A673 (cell line): ENCODE results near the gene TIFAB. TPM values are rescaled to one million over a fixed set of nuclear protein-coding genes. Genes with fewer than 3 reads are reported as not detected.

Source experiments
- BruUV-seq: library from RNA; stranded (reverse); fragments of 400-500 nt; replicated peaks from 2 replicates; lab custom pipeline; 2021; lab: Mats Ljungman, UMichigan
- CTCF ChIA-PET: fragments of 300-600 bp; sonication (Branson Sonifier 250); formaldehyde crosslinking; loops from one replicate; lab custom pipeline; 2022; ENCODE audit warnings: antibody characterized with exemption; lab: Charles Lee
- POLR2A ChIA-PET: fragments of 300-600 bp; sonication (Branson Sonifier 250); formaldehyde crosslinking; loops from one replicate; lab custom pipeline; 2022; ENCODE audit warnings: antibody characterized with exemption; ENCODE audit not compliant: low non-redundant PET; lab: Charles Lee
- DNase-seq: peaks from one replicate; pipeline ENCODE4 v3.0.0-alpha.2; 2015; ENCODE audit warnings: low spot score
- H3K27ac ChIP-seq: fragments of 200-600 bp; sonication (generic); 2 replicates; pipeline ENCODE4 v1.5.1; 2016; ENCODE audit warnings: mixed run types, low read depth, mild to moderate bottlenecking, mixed read lengths, antibody characterized with exemption, low read length; ENCODE audit not compliant: poor library complexity, severe bottlenecking
- H3K27me3 ChIP-seq: fragments of 200-600 bp; sonication (generic); replicated peaks from 2 replicates; pipeline ENCODE4 v1.6.1; 2017; ENCODE audit warnings: mixed run types, low read depth, mild to moderate bottlenecking, mixed read lengths, antibody characterized with exemption, low read length; ENCODE audit not compliant: insufficient read depth, poor library complexity
- H3K36me3 ChIP-seq: fragments of 200-600 bp; sonication (generic); 2 replicates; pipeline ENCODE4 v1.6.1; 2016; ENCODE audit warnings: mixed run types, mild to moderate bottlenecking, mixed read lengths, antibody characterized with exemption, low read length; ENCODE audit not compliant: insufficient read depth, poor library complexity, severe bottlenecking
- H3K4me1 ChIP-seq: fragments of 200-600 bp; sonication (generic); 2 replicates; pipeline ENCODE4 v1.6.1; 2017; ENCODE audit warnings: mixed run types, mild to moderate bottlenecking, mixed read lengths, antibody characterized with exemption, low read length; ENCODE audit not compliant: insufficient read depth, poor library complexity, severe bottlenecking
- H3K4me3 ChIP-seq: fragments of 200-600 bp; sonication (generic); 2 replicates; pipeline ENCODE4 v1.5.1; 2016; ENCODE audit warnings: low read depth, mixed run types, mild to moderate bottlenecking, mixed read lengths, low read length; ENCODE audit not compliant: poor library complexity, severe bottlenecking
- H3K9me3 ChIP-seq: fragments of 200-600 bp; sonication (generic); 2 replicates; pipeline ENCODE4 v1.6.1; 2016; ENCODE audit warnings: mixed run types, low read depth, mild to moderate bottlenecking, mixed read lengths, antibody characterized with exemption, low read length; ENCODE audit not compliant: poor library complexity, severe bottlenecking
- EZH2 ChIP-seq: fragments of 200-600 bp; sonication (generic); IDR thresholded peaks from 2 replicates; pipeline ENCODE4 v1.6.1; 2017; ENCODE audit warnings: borderline replicate concordance, low read depth, mild to moderate bottlenecking, mixed read lengths, antibody characterized with exemption, low read length; ENCODE audit not compliant: poor library complexity, severe bottlenecking
- intact Hi-C: fragments of 100-400 bp; cut with micrococcal nuclease; formaldehyde crosslinking; loops from one replicate; pipeline ENCODE4 v1.10.0; 2022; ENCODE audit not compliant: unreplicated experiment
- total RNA-seq: library from RNA; stranded (reverse); gene quantifications from 2 replicates; pipeline ENCODE4 v1.2.3, GENCODE V29; 2021
- TF ChIP-seq, protein P1 (sequence below): fragments of 300-800, 200-600 bp; sonication (generic); conservative IDR thresholded peaks from 2 replicates; pipeline ENCODE4 v1.5.1; 2017; ENCODE audit warnings: low read depth, mild to moderate bottlenecking, antibody characterized with exemption, low read length, moderate library complexity, mixed read lengths

Gene TIFAB
- total RNA-seq, 1 experiment from 2014 or later: not detected

DNA sequence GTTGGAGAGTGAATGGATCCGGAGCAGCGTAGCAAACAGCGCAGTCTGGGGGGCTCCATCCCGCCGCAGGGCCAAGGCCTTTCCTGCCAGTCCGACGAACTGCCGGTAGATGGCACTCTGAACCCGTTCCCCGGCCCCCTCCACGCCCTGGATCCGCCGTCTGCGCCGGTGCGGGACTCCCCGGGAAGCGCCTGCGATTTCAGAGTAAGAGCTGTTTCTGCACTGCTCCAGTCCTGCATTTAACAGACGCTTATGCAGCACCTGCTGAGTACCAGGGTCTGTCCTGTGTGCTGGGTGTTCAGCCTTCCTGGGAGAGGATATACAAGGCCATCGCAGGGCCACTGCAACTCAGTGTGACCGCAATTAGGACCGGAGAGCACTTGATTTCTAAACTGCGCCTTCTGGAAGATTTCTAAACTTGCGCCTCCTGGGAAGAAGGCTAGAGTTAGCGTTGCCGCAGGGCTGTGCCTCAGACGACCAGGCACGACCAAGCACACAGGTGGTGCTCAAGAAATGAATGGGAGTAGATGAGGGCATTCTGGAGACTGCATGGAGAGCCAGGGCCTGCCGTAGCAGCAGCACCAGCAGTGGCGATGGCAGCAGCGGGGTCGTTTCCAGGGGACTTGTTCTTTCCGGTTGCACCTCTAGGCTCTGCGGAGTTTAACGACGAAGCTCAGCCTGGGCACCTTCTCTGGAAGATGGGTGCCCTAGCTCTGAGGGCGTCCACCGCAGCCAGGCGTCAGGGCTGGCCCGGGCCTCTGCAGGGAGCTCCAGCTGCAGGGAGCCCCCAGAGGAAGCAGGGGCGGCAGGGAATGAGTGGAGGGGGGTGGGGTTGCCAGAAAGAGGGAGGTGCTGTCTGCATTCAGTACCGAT lies 14.3 kb upstream of the TIFAB start:
- CTCF ChIA-PET: interaction anchor here (0.6 to 6.5 kb wide), 10 partner anchors 9 to 497 kb away, joined by 3 to 99 read pairs (median 4); no protein-coding TSS in a partner anchor
- no peak overlapping the region for H3K27ac ChIP-seq
- intact Hi-C loops: loop anchor here (1.0 kb wide), 1 partner anchor 85 kb away; no protein-coding TSS in a partner anchor
- H3K9me3 ChIP-seq: no peaks in the 10 kb centered on the region
- no TSS peak for BruUV-seq
- peak; percentile 83 for DNase-seq
- TF ChIP-seq, protein P1, sequence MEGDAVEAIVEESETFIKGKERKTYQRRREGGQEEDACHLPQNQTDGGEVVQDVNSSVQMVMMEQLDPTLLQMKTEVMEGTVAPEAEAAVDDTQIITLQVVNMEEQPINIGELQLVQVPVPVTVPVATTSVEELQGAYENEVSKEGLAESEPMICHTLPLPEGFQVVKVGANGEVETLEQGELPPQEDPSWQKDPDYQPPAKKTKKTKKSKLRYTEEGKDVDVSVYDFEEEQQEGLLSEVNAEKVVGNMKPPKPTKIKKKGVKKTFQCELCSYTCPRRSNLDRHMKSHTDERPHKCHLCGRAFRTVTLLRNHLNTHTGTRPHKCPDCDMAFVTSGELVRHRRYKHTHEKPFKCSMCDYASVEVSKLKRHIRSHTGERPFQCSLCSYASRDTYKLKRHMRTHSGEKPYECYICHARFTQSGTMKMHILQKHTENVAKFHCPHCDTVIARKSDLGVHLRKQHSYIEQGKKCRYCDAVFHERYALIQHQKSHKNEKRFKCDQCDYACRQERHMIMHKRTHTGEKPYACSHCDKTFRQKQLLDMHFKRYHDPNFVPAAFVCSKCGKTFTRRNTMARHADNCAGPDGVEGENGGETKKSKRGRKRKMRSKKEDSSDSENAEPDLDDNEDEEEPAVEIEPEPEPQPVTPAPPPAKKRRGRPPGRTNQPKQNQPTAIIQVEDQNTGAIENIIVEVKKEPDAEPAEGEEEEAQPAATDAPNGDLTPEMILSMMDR: peak; percentile 89
- TF ChIP-seq EZH2: no peak
- no peak overlapping the region for H3K4me3 ChIP-seq
- no peaks in the 10 kb centered on the region for H3K36me3 ChIP-seq
- peaks cover 45% of the 10 kb centered on the region for H3K27me3 ChIP-seq
- H3K4me1 ChIP-seq: no peaks in the 10 kb centered on the region
- POLR2A ChIA-PET: no interaction called here

DNA sequence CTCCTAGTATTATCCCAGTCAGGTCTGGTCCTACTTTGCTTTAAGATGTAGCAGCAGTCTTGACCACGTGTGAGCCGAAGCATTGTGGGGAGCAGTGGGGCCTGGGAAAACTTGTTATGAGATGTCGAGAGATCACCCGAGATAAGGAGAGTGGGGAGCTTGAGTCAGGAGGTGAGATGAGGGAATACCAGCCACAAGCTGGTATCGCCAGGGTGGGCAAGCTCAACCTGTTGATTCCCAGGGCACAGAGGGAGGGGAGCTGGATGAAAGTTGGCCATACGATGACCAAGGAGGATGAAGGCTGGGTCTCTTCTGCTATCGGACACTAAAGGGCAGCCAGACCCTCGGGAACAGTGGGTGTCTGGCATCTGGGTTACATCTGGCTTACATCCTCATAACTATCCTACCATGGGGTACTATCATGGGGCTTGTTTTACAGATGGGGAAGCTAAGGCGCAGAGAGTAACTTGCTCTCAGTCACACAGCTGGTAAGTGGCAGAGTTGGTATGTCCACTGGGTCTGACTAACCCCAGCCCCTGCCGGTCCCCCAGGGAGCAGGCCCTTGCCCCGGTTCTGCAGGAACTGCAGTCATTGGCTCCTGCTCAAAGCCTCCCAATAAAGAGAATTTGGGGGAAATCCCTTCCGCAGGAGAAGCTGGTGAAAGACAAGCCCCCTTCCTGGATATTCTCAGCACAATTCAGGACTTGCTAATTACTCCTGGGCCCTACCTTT lies 13.4 kb upstream of the TIFAB start:
- DNase-seq: no peak
- TF ChIP-seq EZH2: no peak
- TF ChIP-seq, protein P1: no peak
- Histone ChIP-seq H3K27ac (no peak overlapping the region), H3K9me3 (no peaks in the 10 kb centered on the region), H3K27me3 (peaks cover 43% of the 10 kb centered on the region), H3K4me3 (no peak overlapping the region), H3K36me3 (no peaks in the 10 kb centered on the region), H3K4me1 (no peaks in the 10 kb centered on the region)
- ChIA-PET CTCF (interaction anchor here (0.7 to 6.5 kb wide), 7 partner anchors 9 to 496 kb away, joined by 3 to 99 read pairs (median 8); no protein-coding TSS in a partner anchor), POLR2A (no interaction called here)
- intact Hi-C loops: loop anchor here (1.0 kb wide), 1 partner anchor 86 kb away; no protein-coding TSS in a partner anchor
- BruUV-seq: no TSS peak

DNA sequence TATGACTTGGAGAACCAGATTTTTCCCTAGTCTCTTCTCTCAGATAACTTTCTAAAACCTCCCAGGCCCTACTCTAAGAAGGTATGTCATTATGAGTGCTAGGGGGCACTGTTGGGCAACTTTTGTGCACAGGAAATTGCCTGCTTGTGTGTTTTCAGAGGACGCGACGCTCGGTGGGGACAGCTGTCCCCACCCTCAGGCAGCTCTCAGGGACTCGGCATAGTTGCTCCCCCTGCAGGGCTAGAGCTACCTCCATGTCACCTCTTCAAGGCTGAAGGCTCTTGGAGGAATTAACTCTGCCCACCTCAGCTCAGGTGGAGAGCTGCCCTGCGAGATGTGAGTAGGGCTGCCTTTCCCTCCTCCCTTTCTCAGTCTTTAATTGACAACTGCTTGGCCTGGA lies 10.2 kb upstream of the TIFAB start:
- no peaks in the 10 kb centered on the region for H3K9me3 ChIP-seq
- peak; percentile 87 for DNase-seq
- no peak overlapping the region for H3K4me3 ChIP-seq
- H3K27me3 ChIP-seq: peaks cover 33% of the 10 kb centered on the region
- ChIA-PET POLR2A (no interaction called here), CTCF (interaction anchor here (0.7 to 6.5 kb wide), 7 partner anchors 78 to 368 kb away, joined by 3 to 99 read pairs (median 4); no protein-coding TSS in a partner anchor)
- intact Hi-C loops: loop anchor here (1.0 to 5.0 kb wide), 3 partner anchors 267 to 750 kb away; no protein-coding TSS in a partner anchor
- no peak for TF ChIP-seq EZH2
- TF ChIP-seq, protein P1: peak; percentile 75
- H3K4me1 ChIP-seq: no peaks in the 10 kb centered on the region
- H3K36me3 ChIP-seq: no peaks in the 10 kb centered on the region
- H3K27ac ChIP-seq: no peak overlapping the region
- BruUV-seq: no TSS peak
